ENCODE measurements around the gene GPR146. TPM values are rescaled to one million over a fixed set of nuclear protein-coding genes. Genes with fewer than 3 reads are reported as not detected.

GPR146 gene
- polyA plus RNA-seq, 6 donors from 2014 or later: 2.0 to 9.7 (median 3.9) TPM

DNA sequence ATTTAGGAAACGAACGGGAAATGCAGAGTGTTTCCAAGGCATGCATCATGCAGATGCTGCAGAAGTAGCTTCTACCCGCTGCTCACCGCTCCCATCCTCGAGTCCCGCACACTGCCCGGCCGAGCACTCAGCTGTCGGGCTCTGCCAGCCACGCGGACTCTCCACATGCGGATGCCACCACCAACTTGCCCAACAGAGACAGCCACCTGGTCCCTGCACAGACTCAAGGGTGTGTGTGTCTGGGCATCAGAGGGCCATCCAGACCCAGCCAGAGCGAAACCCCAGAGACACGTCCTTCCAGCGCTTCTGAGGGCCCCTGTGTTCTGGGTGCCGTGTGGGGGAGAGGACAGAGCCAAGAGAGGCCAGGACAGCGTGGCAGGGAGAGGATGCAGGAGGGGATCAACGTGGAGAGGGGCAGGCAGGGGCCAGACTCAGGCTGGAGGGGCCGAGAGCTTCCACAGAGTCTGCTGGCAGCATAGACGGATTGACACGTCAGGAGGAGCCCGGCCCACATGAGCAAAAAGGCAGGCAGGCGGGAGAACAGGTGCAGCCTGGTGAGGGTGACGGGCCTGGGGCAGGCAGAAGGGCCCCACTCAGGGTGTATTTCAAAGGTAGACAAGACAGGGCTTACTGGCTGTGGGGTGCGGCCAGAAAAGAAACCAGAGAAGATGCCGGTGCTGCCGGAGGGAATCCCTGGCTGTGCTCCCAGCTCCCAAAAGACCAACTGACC lies 61.9 kb downstream of the GPR146 start:
- H3K36me3 Mint-ChIP-seq: peaks cover 0 to 6% of the 10 kb centered on the region in 2 donors
- H3K4me1 Mint-ChIP-seq: peaks cover 14 to 17% (median 17%) of the 10 kb centered on the region in 3 donors
- H3K27me3 Mint-ChIP-seq: peaks cover 6 to 20% (median 10%) of the 10 kb centered on the region in 3 donors
- no peaks in the 10 kb centered on the region for H3K9me3 Mint-ChIP-seq
- ATAC-seq (ENCODE audit: low read depth in 2 of 2): no peak
- DNase-seq: no peak
- peak overlapping the region in 1 of 6 donors; percentile 88 for H3K27ac Mint-ChIP-seq
- H3K4me3 Mint-ChIP-seq: no peak overlapping the region

- Mint-ChIP-seq H3K36me3 (peaks cover 0 to 6% of the 10 kb centered on the region in 2 donors), H3K27me3 (peaks cover 6 to 20% (median 10%) of the 10 kb centered on the region in 3 donors), H3K4me1 (peaks cover 14 to 17% (median 17%) of the 10 kb centered on the region in 3 donors), H3K4me3 (no peak overlapping the region), H3K9me3 (no peaks in the 10 kb centered on the region), H3K27ac (no peak overlapping the region)
- no peak for DNase-seq
- no peak for ATAC-seq (ENCODE audit: low read depth in 2 of 2)
Observed at GRCh38 chr7:1106793-1107421, 62.6 kb downstream of the GPR146 start.

GRCh38 chr7:1108264-1108920 lies 64.0 kb downstream of the GPR146 start:
- Mint-ChIP-seq H3K9me3 (no peaks in the 10 kb centered on the region), H3K4me1 (peaks cover 14 to 17% (median 17%) of the 10 kb centered on the region in 3 donors), H3K4me3 (no peak overlapping the region), H3K27ac (no peak overlapping the region), H3K27me3 (peaks cover 6 to 20% (median 10%) of the 10 kb centered on the region in 3 donors), H3K36me3 (peaks cover 0 to 6% of the 10 kb centered on the region in 2 donors)
- ATAC-seq (ENCODE audit: low read depth in 2 of 2): no peak
- no peak for DNase-seq

Other genes with a start within 250 kb of the GPR146 start
- gene SUN1, start 212.1 kb upstream of the GPR146 start, polyA plus RNA-seq (ENCODE audit: low read depth in 6 of 6): 10 to 100 TPM; 38.9 to 93.6 (median 45.5) TPM
- 10 to 100 TPM in 5 of 6 donors, 1 to 10 TPM in 1; 7.6 to 25.7 (median 16.8) TPM for gene GET4, start 168.0 kb upstream of the GPR146 start, polyA plus RNA-seq (ENCODE audit: low read depth in 6 of 6)
- 1 to 10 TPM; 3.3 to 7.0 (median 4.3) TPM for gene ADAP1, start 89.9 kb upstream of the GPR146 start, polyA plus RNA-seq (ENCODE audit: low read depth in 6 of 6)
- 10 to 100 TPM; 22.6 to 34.5 (median 27.0) TPM for gene COX19, start 69.0 kb upstream of the GPR146 start, polyA plus RNA-seq (ENCODE audit: low read depth in 6 of 6)
- not detected for gene CYP2W1, start 61.4 kb upstream of the GPR146 start, polyA plus RNA-seq (ENCODE audit: low read depth in 6 of 6)
- under 1 TPM in 3 of 6 donors, not detected in 3; 0.40 to 0.88 (median 0.65) TPM for gene GPER1, start 43.6 kb downstream of the GPR146 start, polyA plus RNA-seq (ENCODE audit: low read depth in 6 of 6)
- gene ZFAND2A, start 115.7 kb downstream of the GPR146 start, polyA plus RNA-seq (ENCODE audit: low read depth in 6 of 6): 10 to 100 TPM; 59.3 to 73.5 (median 67.9) TPM
- gene UNCX, start 188.3 kb downstream of the GPR146 start, polyA plus RNA-seq (ENCODE audit: low read depth in 6 of 6): not detected